GM12874 (cell line): Measurements from ENCODE around the gene CEP120.
A peak's percentile ranks its signal among the peaks of the same experiment; 100 is the strongest.

Experiments
- TF ChIP-seq, protein P1 (sequence below): IDR thresholded peaks from 2 replicates; pipeline ENCODE4 v1.5.1; 2011; ENCODE audit warnings: low read depth, mild to moderate bottlenecking, control low read depth, low read length, moderate library complexity; ENCODE audit not compliant: insufficient read depth

Gene CEP120

DNA sequence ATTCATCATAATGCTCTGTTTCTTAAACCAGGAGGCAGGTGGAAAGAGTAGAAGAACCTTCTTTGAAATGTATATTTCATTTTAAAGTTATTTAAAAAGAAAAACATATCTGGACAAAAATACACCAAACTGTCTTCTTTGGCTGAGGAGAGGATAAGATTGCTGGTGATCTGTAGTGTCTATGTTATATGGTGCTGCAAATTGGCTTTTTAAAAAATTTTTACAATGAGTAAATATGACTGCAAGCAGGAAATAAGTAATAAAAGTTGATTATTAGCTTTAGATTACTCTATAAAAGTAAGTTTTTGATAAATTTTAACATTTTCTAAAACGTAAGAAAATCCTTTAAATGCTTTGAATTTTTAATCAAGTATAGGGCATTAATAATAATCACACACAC, 64.9 kb downstream of the CEP120 start:
- TF ChIP-seq, protein P1, sequence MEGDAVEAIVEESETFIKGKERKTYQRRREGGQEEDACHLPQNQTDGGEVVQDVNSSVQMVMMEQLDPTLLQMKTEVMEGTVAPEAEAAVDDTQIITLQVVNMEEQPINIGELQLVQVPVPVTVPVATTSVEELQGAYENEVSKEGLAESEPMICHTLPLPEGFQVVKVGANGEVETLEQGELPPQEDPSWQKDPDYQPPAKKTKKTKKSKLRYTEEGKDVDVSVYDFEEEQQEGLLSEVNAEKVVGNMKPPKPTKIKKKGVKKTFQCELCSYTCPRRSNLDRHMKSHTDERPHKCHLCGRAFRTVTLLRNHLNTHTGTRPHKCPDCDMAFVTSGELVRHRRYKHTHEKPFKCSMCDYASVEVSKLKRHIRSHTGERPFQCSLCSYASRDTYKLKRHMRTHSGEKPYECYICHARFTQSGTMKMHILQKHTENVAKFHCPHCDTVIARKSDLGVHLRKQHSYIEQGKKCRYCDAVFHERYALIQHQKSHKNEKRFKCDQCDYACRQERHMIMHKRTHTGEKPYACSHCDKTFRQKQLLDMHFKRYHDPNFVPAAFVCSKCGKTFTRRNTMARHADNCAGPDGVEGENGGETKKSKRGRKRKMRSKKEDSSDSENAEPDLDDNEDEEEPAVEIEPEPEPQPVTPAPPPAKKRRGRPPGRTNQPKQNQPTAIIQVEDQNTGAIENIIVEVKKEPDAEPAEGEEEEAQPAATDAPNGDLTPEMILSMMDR, result no peak

DNA sequence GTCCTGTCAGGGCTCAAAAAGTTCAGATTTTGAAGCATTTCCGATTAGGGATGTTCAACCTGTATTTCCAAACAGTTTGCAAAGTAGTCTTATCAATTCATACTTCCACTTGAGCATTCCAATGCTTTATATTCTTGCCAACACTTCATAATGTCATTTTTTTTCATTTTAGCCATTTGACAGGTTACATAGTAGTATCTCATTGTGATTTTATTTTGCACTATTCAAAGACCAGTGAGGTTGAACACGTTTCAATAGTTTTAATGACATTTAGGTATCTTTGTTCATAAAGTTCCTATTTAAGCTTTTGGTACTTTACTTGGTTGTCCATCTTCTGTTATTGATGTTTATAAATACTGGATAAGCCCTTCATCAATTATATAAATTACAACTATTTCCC, 71.4 kb downstream of the CEP120 start:
- TF ChIP-seq, protein P1, result no peak

DNA sequence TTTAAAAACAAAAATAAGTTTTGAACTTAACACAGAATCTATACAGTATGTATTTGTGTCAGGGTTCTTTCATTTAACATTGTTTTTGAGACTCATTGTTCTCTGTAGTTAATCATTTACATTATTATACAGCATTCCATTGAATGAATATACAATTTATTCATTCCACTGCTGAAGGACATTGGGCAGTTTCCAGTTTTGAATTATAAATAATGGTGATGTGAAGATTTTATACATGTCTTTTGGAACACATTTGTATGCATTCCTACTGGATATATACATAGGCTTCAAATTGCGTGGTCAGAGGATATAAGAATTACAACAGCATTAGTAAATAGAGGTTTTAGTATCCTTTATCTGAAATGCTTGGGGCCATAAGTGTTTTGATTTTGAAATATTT, 72.0 kb downstream of the CEP120 start:
- TF ChIP-seq, protein P1, result no peak

DNA sequence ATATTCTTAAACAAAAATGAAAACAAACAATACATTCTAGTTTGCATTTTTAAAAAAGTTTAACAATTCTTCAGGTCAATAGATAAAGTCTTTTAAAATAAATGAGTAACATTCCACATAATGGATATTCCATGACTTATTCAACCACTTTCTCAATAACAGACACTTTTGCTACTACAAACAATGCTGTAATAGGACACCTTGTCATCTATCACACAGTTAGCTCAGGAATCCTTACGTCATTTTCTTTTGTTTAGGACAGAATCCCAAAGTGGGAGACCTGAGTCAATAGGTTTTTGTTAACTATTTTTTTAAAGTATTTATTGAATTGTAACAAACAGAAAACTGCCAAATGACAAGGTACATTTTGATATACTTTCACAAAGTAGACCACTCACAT, 72.5 kb downstream of the CEP120 start:
- TF ChIP-seq, protein P1, result no peak

DNA sequence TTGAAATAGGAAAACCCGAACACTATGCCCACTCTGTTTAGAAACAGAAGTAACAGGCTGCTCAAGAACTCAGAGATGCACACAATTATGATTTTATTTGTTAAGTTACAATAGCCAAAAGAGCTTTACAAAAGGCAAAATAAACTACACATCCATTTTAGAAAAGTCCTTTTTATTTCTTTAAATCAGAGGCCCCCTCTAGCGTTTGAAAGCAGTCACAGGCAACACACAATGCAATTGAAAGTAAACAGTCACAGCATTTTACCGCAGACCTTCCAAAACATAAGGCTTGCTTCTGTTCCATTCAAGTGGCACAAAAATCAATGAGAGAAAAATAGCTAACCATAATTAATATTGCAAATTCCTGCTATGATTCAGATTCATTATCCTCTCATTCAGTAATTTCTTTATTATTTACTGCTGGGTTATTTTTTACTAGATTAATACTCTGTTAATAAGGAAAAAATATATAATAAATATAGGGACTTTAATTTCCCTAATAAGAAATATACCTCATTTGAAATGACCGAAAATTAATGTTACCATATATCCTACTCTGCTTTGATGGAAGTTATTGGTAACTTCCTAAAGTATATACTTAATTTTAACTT, 78.3 kb downstream of the CEP120 start:
- TF ChIP-seq, protein P1, result 0 out of 2 replicates have a peak, but pooled peaks have one; percentile 13

DNA sequence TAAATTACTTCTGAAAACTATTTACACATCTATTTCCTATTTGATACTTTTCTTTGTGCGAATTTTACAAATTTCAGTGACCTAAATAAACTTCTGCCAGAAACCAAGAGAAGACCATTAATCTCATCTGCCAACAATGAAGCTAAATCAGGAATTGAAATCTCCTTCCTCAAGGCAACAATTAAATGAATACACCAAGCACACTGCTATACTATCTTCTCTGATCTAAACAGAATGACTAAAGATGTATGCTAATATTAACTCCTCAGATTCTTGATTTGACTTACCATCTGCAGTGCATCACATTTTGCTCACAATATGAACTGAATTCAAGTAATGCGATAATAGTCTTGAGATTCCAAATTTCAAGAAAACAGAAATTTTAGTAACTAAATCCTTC, 82.3 kb downstream of the CEP120 start:
- TF ChIP-seq, protein P1, result no peak

DNA sequence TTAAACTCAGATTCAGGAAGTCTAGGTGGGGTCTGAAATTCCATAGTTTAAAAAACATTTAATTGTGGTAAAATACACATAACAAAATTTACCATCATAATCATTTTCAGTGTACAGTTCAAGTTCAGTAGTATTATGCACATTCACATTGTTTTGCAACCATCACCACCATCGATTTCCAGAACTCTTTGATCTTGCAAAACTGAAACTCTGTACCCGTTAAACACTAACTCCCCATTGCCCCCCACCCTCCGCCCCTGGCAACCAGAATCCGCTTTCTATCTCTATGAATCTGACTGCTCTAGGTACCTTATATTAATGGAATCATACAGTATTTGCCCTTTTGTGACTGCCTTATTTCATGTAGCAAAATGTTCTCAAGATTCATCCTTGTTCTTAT, 117.5 kb downstream of the CEP120 start:
- TF ChIP-seq, protein P1, result no peak

DNA sequence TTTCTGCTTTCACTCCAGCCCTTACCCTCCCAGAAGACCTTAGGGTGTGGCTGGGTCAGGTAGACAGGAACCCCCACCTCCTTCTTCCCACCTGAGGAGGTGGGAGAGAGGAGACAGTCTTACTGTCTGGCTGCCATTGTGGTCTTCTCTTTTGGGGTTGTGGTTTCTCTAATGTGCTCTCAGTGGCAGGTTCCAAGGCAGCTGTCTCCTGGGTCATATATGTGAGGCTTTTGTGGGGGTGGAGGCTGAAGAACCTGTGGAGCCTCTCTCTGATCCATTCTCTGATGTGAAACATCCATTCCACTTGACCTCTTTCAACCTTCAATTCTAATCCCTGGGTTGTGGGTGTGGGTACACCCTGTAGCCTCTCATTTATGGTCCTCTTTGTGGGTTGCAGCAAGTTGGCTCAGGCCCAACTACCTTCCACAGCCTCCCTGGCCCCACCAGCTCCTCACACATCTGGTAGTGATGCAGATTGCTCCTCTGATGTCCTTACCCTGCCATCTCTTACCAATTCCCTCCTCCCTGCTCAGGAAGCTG, 118.4 kb downstream of the CEP120 start:
- TF ChIP-seq, protein P1, result no peak
